Epidermal melanocyte (primary cell): Measurements from ENCODE around the gene TMEM175.
"Not testable (repeated sequence)": the region's sequence is repeated elsewhere in the genome, so short reads cannot be mapped to it uniquely, and the experiment has no call there.

ENCODE experiments used
- DNase-seq: peaks from one replicate; pipeline ENCODE4 v3.0.0; 2011; ENCODE audit warnings: low spot score; ENCODE audit not compliant: insufficient read length

TMEM175 gene

DNA sequence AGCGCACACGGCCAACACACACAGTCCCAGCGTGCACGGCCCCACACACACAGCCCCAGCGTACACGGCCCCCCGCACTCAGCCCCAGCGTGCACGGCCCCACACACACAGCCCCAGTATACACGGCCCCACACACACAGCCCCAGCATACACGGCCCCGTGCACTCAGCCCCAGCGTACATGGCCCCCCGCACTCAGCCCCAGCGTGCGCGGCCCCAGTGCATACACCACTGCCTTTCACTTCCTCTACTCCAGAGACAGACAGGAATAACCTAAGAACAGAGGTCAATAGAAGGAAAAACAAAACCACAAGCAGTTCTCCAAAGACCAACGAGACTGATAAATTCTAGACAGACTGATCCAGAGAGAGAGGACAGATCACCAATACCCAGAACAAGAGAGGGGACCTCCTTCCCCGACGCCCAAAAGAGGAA, 17.2 kb upstream of the TMEM175 start:
- no peak for DNase-seq

DNA sequence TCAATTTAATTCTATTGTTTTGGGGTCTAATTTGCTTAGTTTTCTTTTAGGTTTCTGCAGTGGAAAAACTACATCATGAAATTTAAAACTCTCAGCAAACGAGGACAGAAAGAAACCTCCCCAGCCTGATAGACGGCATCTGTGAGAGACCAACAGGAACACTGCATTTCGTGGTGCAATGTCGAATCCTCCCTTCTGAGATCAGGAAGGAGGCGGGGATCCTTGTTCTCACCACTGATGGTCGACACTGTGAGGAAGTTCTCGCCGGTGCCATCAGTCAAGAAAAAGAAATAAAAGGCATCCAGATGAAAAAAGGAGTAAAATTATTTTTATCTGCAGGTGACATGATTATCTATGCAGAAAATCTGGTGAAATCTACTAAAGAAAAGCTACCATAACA, 16.7 kb upstream of the TMEM175 start:
- no peak for DNase-seq

DNA sequence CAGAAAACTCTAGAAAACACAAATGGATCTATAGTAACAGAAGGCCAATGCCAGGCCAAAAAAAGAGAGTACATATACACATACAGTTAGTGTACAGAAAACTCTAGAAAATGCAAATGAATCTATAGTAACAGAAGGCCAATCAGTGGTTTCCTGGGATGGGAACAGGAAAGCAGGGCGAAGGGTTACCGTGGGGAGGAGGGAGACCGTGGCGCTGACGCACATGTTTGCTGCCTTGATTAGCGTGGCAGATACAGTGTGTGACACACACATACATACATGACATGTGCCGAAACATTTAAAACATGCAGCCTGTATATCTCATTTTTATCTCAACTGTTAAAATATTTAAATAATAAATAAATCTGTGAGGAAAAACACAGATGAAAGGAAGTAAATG, 14.8 kb upstream of the TMEM175 start:
- DNase-seq: no peak

DNA sequence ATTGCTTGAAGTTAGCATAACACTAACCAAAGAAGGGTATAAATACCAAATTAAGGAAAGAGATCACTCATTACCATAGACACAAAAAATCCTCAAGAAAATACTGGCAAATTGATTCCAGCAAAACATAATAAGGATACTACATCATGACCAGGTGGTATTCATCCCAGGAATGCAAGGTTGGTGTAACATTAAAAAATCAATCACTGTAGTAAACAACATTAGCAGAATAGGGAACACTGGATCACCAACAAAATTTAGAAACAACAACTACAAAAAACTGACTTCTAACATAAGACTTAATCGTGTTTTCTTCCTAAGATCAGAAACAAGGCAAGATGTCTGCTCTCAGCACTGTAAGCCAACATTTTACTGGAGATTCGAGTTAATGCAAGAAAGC, 14.3 kb upstream of the TMEM175 start:
- no peak for DNase-seq

DNA sequence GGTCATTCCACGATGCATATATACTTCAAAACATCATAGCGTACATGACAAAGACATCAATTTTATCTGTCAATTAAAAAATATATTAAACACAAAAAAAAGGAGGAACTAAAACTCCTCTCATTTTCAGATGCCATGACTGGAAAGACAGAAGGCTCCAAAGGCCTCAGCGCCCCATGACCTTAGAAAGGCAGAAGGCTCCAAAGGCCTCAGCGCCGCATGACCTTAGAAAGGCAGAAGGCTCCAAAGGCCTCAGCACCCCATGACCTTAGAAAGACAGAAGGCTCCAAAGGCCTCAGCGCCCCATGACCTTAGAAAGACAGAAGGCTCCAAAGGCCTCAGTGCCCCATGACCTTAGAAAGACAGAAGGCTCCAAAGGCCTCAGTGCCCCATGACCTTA, 13.7 kb upstream of the TMEM175 start:
- not testable (repeated sequence) for DNase-seq

DNA sequence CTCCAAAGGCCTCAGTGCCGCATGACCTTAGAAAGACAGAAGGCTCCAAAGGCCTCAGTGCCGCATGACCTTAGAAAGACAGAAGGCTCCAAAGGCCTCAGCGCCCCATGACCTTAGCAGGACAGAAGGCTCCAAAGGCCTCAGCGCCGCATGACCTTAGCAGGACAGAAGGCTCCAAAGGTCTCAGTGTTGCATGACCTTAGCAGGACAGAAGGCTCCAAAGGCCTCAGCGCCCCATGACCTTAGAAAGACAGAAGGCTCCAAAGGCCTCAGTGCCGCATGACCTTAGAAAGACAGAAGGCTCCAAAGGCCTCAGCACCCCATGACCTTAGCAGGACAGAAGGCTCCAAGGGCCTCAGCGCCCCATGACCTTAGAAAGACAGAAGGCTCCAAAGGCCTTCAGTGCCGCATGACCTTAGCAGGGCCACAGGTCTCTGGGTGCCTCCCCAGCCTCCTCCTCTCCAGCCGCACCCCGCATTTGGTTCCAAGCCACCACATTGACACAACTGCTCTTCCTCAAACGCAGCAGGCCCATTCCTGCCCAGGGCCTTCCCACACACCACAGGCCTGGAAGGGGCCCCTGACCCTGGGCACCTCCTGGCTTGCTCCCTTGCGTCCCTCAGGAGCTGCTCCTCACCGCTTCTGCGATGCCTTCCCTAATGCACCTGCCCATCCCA, 13.1 kb upstream of the TMEM175 start:
- not testable (repeated sequence) for DNase-seq

DNA sequence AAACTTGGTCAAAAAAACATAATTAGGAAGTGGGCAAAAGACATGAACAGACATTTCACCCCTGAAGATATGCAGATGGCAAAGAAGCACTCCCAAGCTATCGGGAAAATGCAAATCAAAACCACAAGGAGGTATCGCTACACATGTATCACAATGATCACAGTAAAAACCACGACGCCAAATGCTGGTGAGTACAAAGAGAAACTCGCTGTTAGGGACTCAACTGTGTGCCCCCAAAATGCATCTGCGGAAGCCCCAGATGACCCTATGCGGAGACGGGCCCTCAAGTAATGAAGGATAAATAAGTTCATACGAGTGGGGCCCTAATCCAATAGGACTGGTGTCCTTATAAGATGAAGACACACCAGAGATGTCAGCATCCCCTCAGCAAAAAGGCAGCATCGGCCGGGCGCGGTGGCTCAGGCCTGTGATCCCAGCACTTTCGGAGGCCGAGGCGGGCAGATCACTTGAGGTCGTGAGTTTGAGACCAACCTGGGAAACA, 10.4 kb upstream of the TMEM175 start:
- no peak for DNase-seq

DNA sequence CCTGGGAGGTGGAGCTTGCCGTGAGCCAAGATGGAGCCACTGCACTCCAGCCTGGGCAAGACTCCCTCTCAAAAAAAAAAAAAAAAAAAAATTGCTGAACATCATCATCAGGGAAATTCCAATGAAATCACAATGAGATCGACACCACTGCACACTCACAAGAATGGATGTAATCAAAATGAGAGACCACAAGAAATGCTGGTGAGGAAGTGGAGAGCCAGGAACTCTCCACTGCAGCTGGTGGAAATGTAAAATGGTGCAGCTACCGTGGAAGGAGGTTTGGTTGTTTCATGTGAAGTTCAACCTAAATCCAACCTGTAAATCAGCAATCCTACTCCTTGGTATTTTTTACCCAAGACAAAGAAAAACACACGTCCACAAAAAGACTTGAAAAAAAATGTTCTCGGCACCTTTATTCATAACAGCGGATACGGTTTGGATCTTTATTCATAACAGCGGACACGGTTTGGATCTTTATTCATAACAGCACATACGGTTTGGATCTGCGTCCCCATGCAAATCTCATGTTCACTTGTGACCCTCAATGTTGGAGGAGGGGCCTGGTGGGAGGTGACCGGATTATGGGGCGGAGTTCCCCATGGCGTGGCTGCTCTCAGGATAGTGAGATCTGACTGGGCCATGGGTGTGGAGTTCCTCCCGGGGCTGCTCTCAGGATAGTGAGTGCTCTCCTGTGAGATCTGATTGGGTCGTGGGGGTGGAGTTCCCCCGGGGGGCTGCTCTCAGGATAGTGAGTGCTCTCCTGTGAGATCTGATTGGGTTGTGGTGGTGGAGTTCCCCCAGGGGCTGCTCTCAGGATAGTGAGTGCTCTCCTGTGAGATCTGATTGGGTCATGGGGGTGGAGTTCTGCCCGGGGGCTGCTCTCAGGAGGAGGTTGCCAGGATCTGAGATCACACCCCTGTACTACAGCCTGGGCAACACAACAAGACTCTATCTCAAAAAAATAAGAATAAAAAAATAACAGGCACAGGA, 7.9 kb upstream of the TMEM175 start:
- no peak for DNase-seq

DNA sequence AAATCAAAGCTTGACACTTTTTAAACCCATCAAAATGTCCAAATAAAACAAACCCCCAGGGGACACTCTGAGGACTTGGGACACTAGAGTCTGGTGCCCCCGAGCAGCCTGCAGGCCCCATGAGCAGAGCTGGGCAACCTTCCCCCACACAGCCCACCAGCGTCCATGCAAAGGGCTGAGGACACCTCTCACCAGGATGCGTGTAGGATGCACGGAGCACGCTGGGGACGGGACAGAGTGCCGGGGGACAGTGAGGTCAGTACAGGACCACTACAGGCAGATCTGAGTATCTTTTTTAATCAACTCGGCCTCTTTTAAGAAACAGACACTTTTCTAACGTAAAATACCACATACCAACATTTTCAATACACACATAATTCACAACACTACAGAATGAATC, 7.1 kb upstream of the TMEM175 start:
- DNase-seq: no peak

DNA sequence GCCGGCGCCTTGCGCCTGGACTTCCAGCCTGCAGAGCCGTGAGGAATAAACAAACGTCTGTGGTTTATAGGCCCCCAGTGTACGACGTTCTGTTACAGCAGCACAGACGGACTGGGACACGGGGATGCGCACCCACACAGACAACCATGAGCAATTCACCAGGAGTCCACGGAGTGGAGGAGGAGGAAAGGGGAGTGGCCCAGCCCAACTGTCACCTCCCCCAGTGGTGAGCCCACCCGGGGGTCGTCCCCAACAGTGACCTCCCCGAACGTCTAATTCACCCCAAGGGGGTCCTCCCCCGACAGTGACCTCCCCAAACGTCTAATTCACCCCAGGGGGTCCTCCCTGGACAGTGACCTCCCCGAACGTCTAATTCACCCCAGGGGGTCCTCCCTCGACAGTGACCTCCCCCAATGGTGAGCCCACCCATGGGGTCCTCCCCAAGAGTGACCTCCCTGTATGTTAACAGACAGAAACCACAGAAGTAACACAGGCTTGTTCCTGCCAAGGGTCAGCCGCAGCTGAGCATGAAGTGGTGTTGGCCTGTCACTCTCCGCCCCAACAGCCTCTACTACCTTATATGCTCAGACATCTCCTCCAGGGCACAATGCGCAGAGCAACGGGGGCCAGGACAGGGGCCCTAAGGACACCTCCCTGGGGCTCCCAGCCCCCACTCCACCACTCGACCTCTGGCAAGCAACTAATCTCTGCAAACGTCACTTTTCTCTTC, 6.3 kb upstream of the TMEM175 start:
- DNase-seq: no peak

DNA sequence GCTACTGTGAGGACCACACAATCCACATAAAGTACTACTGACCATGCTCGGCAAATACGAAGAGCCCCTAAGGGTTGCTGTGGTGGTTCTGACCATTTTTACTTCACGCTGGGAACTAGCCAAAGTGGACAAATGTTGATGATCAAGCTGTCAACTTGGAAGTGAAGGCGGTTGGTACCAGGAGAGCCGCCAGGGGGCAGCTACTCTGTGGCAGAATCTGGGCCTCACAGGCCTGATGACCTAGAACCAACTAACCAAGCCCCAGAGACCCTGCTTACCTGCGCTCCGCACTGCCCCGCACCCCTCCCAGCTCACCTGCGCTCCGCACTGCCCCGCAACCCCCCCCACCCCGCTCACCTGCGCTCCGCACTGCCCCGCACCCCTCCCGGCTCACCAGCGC, 5.7 kb upstream of the TMEM175 start:
- DNase-seq: no peak

DNA sequence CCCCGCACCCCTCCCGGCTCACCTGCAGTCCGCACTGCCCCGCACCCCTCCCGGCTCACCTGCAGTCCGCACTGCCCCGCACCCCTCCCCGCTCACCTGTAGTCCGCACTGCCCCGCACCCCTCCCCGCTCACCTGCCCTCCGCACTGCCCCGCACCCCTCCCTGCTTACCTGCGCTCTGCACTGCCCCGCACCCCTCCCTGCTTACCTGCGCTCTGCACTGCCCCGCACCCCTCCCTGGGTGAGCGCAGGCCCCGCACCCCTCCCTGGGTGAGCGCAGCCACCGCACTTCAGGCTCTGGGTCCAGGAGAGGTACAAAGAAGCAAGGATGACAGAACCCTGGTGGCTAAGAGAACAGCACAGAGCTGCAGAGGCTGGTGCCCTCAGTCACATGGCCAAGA, 4.7 kb upstream of the TMEM175 start:
- not testable (repeated sequence) for DNase-seq

DNA sequence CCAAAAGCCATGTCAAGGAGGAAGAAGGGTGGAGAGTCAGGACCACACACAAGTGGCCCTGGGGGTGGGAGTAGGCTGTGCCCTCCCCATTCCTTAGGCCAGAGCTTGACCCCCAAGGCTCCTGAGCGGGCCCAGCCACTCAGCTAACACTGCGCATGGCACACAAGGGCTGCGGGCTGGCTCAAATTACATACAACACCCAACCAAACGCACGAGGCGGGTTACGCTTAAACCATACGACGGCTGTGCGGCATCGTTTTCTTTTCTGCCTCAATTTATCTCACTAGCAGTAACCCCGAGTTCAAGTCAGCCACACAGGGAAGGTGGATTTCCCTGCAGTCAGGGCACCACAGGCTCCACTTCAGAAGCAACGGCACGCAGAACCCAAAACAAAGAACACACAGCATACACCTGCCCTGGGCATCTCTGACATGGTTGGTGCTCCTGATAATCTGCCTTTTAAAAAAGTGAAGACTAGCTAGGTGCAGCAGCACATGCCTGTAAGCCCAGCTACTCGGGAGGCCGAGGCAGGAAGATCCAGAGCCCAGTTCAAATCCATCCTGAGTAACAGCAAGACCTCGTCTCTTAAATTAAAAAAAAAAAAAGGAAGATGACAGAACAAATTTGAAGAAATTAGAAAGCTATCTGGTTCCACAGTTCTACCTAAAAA, 3.0 kb upstream of the TMEM175 start:
- DNase-seq: no peak

DNA sequence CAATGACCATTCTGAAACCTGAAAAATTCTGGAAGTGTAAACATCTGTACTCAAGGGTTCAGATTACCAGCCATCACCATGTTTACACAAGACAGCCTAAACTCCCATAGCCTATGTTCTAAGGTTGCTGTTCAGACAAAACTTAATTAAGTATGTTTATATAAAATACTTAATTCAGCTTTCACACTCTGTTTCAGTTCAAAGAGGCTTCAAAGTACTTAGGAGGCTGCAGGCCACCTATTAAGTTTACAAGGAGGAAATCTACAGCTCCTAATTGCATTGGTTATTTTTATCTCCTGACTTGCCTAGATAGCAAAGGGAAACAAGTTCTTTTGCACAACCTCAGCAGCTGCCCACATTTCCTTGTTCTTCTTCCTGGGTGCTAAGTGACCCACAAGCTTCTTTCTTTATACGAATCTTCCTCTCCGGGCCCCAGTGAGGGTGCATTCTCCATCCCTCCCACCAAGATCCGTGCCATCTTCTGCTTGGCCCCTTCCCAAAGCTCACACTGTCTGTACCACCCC, 2.2 kb upstream of the TMEM175 start:
- DNase-seq: no peak

DNA sequence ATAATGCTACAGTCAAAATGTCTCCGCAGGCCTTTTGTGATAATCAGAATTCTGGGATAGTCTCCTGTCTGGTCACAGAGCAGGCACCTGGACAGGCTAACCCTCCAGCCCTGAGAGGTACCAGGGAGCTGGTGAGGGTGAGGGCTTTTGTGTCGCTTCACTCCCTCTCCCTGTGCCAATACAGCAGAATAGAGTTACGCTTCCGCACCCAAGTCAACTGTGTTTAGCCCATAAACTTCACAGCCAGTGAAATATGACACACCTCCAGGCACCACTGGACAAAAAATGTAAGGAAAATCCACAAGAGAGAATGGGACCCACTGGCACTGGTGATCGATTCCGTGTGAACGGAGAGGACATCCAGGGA, 1.4 kb upstream of the TMEM175 start:
- DNase-seq: no peak

DNA sequence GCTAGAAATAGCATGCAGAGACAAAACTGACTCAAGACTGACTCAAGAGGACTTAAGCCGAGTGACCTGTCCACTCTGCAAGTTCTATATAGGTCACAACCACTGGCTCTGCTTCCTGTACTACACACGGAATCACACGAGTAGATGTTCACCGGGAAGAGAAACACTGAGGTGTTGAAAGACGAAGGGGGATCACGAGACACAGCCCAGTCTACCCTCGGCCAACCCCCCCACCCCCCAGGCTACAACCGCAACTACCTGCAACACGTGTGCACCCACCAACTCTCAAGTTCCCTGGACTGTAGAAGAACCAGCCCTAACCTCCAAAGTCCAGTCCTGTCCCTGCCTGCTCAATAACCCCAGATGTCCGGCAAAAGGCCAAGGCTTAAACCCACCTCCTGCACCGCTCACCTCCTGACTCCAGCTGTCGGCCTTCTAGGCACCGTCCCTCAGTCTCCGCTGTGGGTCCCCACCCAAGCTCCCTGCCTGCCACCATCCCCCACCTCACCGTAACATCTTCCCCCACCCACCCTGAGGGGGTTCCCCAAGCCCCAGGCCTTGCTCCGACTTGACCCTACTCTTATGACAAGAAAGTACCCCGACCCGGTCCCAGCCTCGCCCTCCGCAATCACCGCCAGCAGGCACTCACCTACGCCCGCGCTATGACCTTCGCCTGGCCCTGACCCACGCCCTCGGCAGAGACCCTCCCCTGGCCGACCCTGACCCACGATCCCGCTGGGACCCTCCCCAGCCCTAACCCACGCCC, 883 bp upstream of the TMEM175 start:
- DNase-seq: no peak

DNA sequence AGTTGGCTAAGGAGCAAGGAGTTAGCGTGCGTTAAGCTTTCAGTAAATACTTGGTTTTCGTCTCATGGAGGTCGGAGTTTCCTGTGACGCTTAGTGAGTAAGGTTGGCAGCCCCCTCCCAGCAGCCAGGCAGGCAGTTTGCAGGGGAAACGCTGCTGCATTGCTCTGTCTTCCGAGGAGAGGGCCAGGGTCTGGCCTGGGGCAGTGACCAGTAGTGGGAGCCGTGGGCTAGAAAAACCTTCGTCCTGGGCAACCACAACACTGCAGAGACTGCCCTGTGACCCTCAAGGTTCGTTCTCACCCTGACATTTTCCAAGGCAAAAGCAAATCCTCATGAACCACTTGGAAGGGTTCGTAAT, 432 bp downstream of the TMEM175 start:
- DNase-seq: no peak

DNA sequence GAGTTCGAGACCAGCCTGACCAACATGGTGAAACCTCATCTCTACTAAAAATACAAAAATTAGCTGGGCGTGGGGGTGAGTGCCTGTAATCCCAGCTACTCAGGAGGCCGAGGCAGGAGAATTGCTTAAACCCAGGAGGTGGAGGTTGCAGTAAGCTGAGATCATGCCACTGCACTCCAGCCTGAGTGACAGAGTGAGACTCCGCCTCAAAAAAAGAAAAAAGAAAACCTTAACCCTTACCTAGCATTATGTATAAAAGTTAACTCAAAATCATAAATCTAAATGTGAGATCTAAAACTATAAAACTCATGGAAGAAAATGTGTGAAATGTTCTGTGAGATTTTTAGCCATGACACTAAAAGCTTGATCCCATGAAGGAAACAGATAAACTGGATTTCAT, 7.2 kb downstream of the TMEM175 start:
- not testable (repeated sequence) for DNase-seq

DNA sequence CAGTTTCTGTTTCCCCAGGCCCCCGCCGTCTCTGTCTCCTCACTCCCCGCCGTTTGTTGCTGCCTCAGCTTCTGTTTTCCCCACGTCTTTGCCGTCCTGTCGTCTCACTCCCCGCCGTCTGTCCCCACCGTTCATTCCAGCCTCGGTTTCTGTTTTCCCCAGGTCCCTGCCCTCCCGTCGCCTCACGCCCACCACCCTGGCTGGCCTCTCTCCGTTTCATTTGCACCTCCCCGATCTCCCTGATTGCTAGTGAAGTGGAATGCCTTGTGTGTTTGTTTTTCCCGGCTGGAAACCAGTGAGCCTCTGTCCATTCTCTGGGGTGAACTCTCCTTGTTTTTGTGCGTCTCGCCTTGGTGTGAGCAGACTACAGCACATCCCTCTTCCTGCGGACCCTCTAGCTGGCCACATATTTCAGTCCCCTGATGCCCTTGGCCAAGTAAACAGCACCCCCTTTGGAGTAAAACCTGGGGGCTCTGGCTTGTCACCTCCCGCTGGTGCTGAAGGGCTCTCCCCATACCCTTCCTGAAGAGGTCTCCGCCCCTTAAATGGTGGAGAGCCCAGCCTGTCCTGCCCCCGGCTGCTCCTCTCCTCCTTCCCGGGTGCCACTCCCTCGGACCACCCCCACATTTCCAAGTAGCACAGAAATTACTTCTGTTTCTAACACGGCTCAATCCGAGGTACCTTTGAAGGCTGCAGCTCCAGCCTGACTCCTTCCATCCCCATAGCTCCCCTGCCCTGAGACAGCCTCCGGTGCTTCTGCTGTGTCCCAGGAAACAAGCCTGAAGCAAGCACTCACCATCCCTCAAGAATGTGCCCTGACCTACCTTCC, 13.2 kb downstream of the TMEM175 start:
- no peak for DNase-seq

DNA sequence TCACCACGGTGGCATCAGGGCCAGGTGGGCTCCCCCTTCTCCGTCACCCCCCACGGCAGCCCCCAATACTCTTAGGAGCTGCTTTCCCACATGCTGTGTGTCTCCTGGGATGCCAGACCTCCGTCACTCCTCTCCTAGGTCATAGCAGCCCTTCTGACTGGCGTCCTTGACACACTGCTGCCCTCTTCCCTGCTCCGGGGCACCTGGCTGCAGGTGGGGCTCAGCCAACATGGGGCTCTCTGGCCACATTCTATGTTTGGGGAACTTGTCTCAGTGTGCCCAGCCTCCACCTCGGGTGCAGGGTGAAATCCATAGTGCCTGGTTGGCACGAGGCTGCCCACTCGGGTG, 13.8 kb downstream of the TMEM175 start:
- DNase-seq: no peak
